ENCODE results near the gene HOXB4.

Gene HOXB4

GRCh38 chr17:48596000-48596734 is 18.0 kb upstream of the HOXB4 start:
- DNase-seq (ENCODE audit: insufficient read length, low spot score): no peak
- TF ChIP-seq TAF1 (IDR thresholded peaks at IDR 0.05; ENCODE audit: low read depth, low read length): no peak
- no peak for TF ChIP-seq SPI1 (IDR thresholded peaks at IDR 0.05; ENCODE audit: low read depth, low read length)
- TF ChIP-seq POLR2AphosphoS5 (IDR thresholded peaks at IDR 0.05; ENCODE audit: low read depth, low read length): no peak
- no peak for TF ChIP-seq POLR2A (IDR thresholded peaks at IDR 0.05; ENCODE audit: low read depth, low read length)
- no peak for TF ChIP-seq PAX5 (IDR thresholded peaks at IDR 0.05; ENCODE audit: insufficient read depth, low read length, severe bottlenecking)
- no peak for TF ChIP-seq POU2F2 (IDR thresholded peaks at IDR 0.05; ENCODE audit: low read depth, low read length)
- FAIRE-seq: peak; percentile 63

- no peak for DNase-seq (ENCODE audit: insufficient read length, low spot score)
- no peak for FAIRE-seq
Measured at GRCh38 chr17:48595278-48595999, 17.3 kb upstream of the HOXB4 start.

GRCh38 chr17:48594538-48595277 is 16.6 kb upstream of the HOXB4 start:
- TF ChIP-seq POU2F2 (IDR thresholded peaks at IDR 0.05; ENCODE audit: low read depth, low read length) (no peak), POLR2A (IDR thresholded peaks at IDR 0.05; ENCODE audit: low read depth, low read length) (no peak), POLR2AphosphoS5 (IDR thresholded peaks at IDR 0.05; ENCODE audit: low read depth, low read length) (no peak)
- no peak for FAIRE-seq
- DNase-seq (ENCODE audit: insufficient read length, low spot score): no peak

More at GRCh38 chr17:48595278-48595999, 17.3 kb upstream of the HOXB4 start:
- no peak for TF ChIP-seq TAF1 (IDR thresholded peaks at IDR 0.05; ENCODE audit: low read depth, low read length)
- no peak for TF ChIP-seq PAX5 (IDR thresholded peaks at IDR 0.05; ENCODE audit: insufficient read depth, low read length, severe bottlenecking)
- no peak for TF ChIP-seq SPI1 (IDR thresholded peaks at IDR 0.05; ENCODE audit: low read depth, low read length)
- no peak for TF ChIP-seq POLR2AphosphoS5 (IDR thresholded peaks at IDR 0.05; ENCODE audit: low read depth, low read length)
- TF ChIP-seq POLR2A (IDR thresholded peaks at IDR 0.05; ENCODE audit: low read depth, low read length): no peak
- TF ChIP-seq POU2F2 (IDR thresholded peaks at IDR 0.05; ENCODE audit: low read depth, low read length): no peak

- TF ChIP-seq PAX5 (IDR thresholded peaks at IDR 0.05; ENCODE audit: insufficient read depth, low read length, severe bottlenecking): no peak
- TF ChIP-seq POLR2A (IDR thresholded peaks at IDR 0.05; ENCODE audit: low read depth, low read length): no peak
- TF ChIP-seq TAF1 (IDR thresholded peaks at IDR 0.05; ENCODE audit: low read depth, low read length): no peak
- TF ChIP-seq POLR2AphosphoS5 (IDR thresholded peaks at IDR 0.05; ENCODE audit: low read depth, low read length): no peak
- TF ChIP-seq SPI1 (IDR thresholded peaks at IDR 0.05; ENCODE audit: low read depth, low read length): peak; percentile 70
- FAIRE-seq (peak; percentile 95), DNase-seq (ENCODE audit: insufficient read length, low spot score) (peak; percentile 87)
Measured at GRCh38 chr17:48593840-48594537, 15.8 kb upstream of the HOXB4 start.

- TF ChIP-seq TAF1 (IDR thresholded peaks at IDR 0.05; ENCODE audit: low read depth, low read length) (no peak), POLR2A (IDR thresholded peaks at IDR 0.05; ENCODE audit: low read depth, low read length) (no peak), SPI1 (IDR thresholded peaks at IDR 0.05; ENCODE audit: low read depth, low read length) (no peak)
- FAIRE-seq (peak; percentile 26), DNase-seq (ENCODE audit: insufficient read length, low spot score) (no peak)
Measured at GRCh38 chr17:48593126-48593829, 15.1 kb upstream of the HOXB4 start, which contains the start of gene HOXB5. TSS of gene HOXB5 (minus strand) at chr17:48593779. CDS start at chr17:48593682, 97 bp downstream.

GRCh38 chr17:48592577-48592976 is 14.4 kb upstream of the HOXB4 start:
- DNase-seq (ENCODE audit: insufficient read length, low spot score): no peak
- FAIRE-seq: peak; percentile 50
- no peak for TF ChIP-seq SPI1 (IDR thresholded peaks at IDR 0.05; ENCODE audit: low read depth, low read length)
- no peak for TF ChIP-seq POU2F2 (IDR thresholded peaks at IDR 0.05; ENCODE audit: low read depth, low read length)
- TF ChIP-seq PAX5 (IDR thresholded peaks at IDR 0.05; ENCODE audit: insufficient read depth, low read length, severe bottlenecking): no peak
- TF ChIP-seq POLR2A (IDR thresholded peaks at IDR 0.05; ENCODE audit: low read depth, low read length): no peak
- TF ChIP-seq TAF1 (IDR thresholded peaks at IDR 0.05; ENCODE audit: low read depth, low read length): no peak
- TF ChIP-seq POLR2AphosphoS5 (IDR thresholded peaks at IDR 0.05; ENCODE audit: low read depth, low read length): no peak

GRCh38 chr17:48592057-48592514 is 13.9 kb upstream of the HOXB4 start:
- TF ChIP-seq SPI1 (IDR thresholded peaks at IDR 0.05; ENCODE audit: low read depth, low read length) (no peak), POLR2AphosphoS5 (IDR thresholded peaks at IDR 0.05; ENCODE audit: low read depth, low read length) (no peak), POLR2A (IDR thresholded peaks at IDR 0.05; ENCODE audit: low read depth, low read length) (no peak), PAX5 (IDR thresholded peaks at IDR 0.05; ENCODE audit: insufficient read depth, low read length, severe bottlenecking) (no peak), TAF1 (IDR thresholded peaks at IDR 0.05; ENCODE audit: low read depth, low read length) (no peak), POU2F2 (IDR thresholded peaks at IDR 0.05; ENCODE audit: low read depth, low read length) (no peak)
- FAIRE-seq: peak; percentile 61
- DNase-seq (ENCODE audit: insufficient read length, low spot score): no peak

GRCh38 chr17:48591255-48592056 is 13.3 kb upstream of the HOXB4 start:
- TF ChIP-seq POU2F2 (IDR thresholded peaks at IDR 0.05; ENCODE audit: low read depth, low read length) (no peak), POLR2A (IDR thresholded peaks at IDR 0.05; ENCODE audit: low read depth, low read length) (no peak), SPI1 (IDR thresholded peaks at IDR 0.05; ENCODE audit: low read depth, low read length) (no peak), POLR2AphosphoS5 (IDR thresholded peaks at IDR 0.05; ENCODE audit: low read depth, low read length) (no peak), TAF1 (IDR thresholded peaks at IDR 0.05; ENCODE audit: low read depth, low read length) (no peak), PAX5 (IDR thresholded peaks at IDR 0.05; ENCODE audit: insufficient read depth, low read length, severe bottlenecking) (no peak)
- no peak for DNase-seq (ENCODE audit: insufficient read length, low spot score)
- no peak for FAIRE-seq

All from GM12891 (cell line).